MCF 10A (cell line): ENCODE measurements around the gene CA12. TPM values are rescaled to one million over a fixed set of nuclear protein-coding genes. Genes with fewer than 3 reads are reported as not detected.

Source experiments
- BruUV-seq: library from RNA; stranded (reverse); fragments of 400-500 nt; replicated peaks from 2 replicates; lab custom pipeline; 2021; lab: Mats Ljungman, UMichigan
- CTCF ChIA-PET: fragments of 300-600 bp; sonication (Branson Sonifier 250); formaldehyde crosslinking; extraction: SDS; loops from one replicate; lab custom pipeline; 2021; ENCODE audit warnings: antibody characterized with exemption, inconsistent platforms; lab: Yijun Ruan, JAX
- POLR2A ChIA-PET: fragments of 300-600, 350-650 bp; sonication (Branson Sonifier 250); formaldehyde crosslinking; extraction: SDS; loops from one replicate; lab custom pipeline; 2020; ENCODE audit warnings: antibody characterized with exemption, inconsistent platforms; lab: Yijun Ruan, JAX
- DNase-seq: peaks from one replicate; pipeline ENCODE4 v3.0.0-alpha.2; 2018; ENCODE audit not compliant: unreplicated experiment
- H3K27ac Mint-ChIP-seq: one replicate; pipeline ENCODE4 v1.8.0; 2022; ENCODE audit warnings: mild to moderate bottlenecking, low read depth, mixed read lengths; ENCODE audit not compliant: unreplicated experiment
- H3K27me3 Mint-ChIP-seq: one replicate; pipeline ENCODE4 v1.8.0; 2022; ENCODE audit warnings: mixed read lengths; ENCODE audit not compliant: insufficient read depth, unreplicated experiment
- H3K36me3 Mint-ChIP-seq: one replicate; pipeline ENCODE4 v1.8.0; 2022; ENCODE audit warnings: mild to moderate bottlenecking, moderate library complexity, mixed read lengths; ENCODE audit not compliant: insufficient read depth, unreplicated experiment
- H3K4me1 Mint-ChIP-seq: one replicate; pipeline ENCODE4 v1.8.0; 2022; ENCODE audit warnings: mixed read lengths; ENCODE audit not compliant: insufficient read depth, unreplicated experiment
- H3K4me3 Mint-ChIP-seq: one replicate; pipeline ENCODE4 v1.8.0; 2022; ENCODE audit warnings: mild to moderate bottlenecking, moderate library complexity, mixed read lengths; ENCODE audit not compliant: unreplicated experiment
- H3K9me3 Mint-ChIP-seq: one replicate; pipeline ENCODE4 v1.8.0; 2022; ENCODE audit warnings: mixed read lengths; ENCODE audit not compliant: unreplicated experiment
- CTCF ChIP-seq: fragments of 200-600 bp; IDR thresholded peaks from one replicate; pipeline ENCODE4 v1.8.0; 2022; ENCODE audit warnings: antibody characterized with exemption, mild to moderate bottlenecking; ENCODE audit not compliant: unreplicated experiment
- intact Hi-C: fragments of 100-400 bp; cut with micrococcal nuclease; formaldehyde crosslinking; loops from 2 replicates; pipeline ENCODE4 v1.14.1; 2022
- total RNA-seq: library from RNA; stranded (reverse); gene quantifications from 2 replicates; pipeline ENCODE4 v1.2.3, GENCODE V29; 2022

Gene CA12
- total RNA-seq, 1 experiment from 2014 or later: 19.6 TPM

GRCh38 chr15:63319065-63319464 is 62.6 kb downstream of the CA12 start:
- POLR2A ChIA-PET: interaction anchor here (1.4 kb wide), 1 partner anchor 9 kb away, joined by 6 read pairs; no protein-coding TSS in a partner anchor

GRCh38 chr15:63318344-63318743 is 63.3 kb downstream of the CA12 start:
- Mint-ChIP-seq H3K4me1 (no peaks in the 10 kb centered on the region), H3K9me3 (no peaks in the 10 kb centered on the region), H3K27ac (no peak overlapping the region), H3K36me3 (no peaks in the 10 kb centered on the region), H3K4me3 (no peak overlapping the region), H3K27me3 (no peaks in the 10 kb centered on the region)
- no TSS peak for BruUV-seq
- ChIA-PET POLR2A (no interaction called here), CTCF (interaction anchor here (0.9 kb wide), 1 partner anchor 11 kb away, joined by 3 read pairs; no protein-coding TSS in a partner anchor)
- no peak for TF ChIP-seq CTCF
- intact Hi-C loops: no loop called here
- no peak for DNase-seq

More at GRCh38 chr15:63319065-63319464, 62.6 kb downstream of the CA12 start:
- no peak overlapping the region for H3K4me3 Mint-ChIP-seq
- no peak for DNase-seq
- no peaks in the 10 kb centered on the region for H3K36me3 Mint-ChIP-seq
- no TSS peak for BruUV-seq
- H3K4me1 Mint-ChIP-seq: no peaks in the 10 kb centered on the region
- intact Hi-C loops: no loop called here
- no peak overlapping the region for H3K27ac Mint-ChIP-seq
- CTCF ChIA-PET: interaction anchor here (0.9 kb wide), 1 partner anchor 12 kb away, joined by 5 read pairs; no protein-coding TSS in a partner anchor
- H3K27me3 Mint-ChIP-seq: no peaks in the 10 kb centered on the region
- TF ChIP-seq CTCF: no peak
- H3K9me3 Mint-ChIP-seq: no peaks in the 10 kb centered on the region

- no peak for DNase-seq
- Mint-ChIP-seq H3K27me3 (no peaks in the 10 kb centered on the region), H3K4me3 (no peak overlapping the region), H3K36me3 (no peaks in the 10 kb centered on the region), H3K27ac (no peak overlapping the region), H3K9me3 (no peaks in the 10 kb centered on the region), H3K4me1 (no peaks in the 10 kb centered on the region)
- TF ChIP-seq CTCF: no peak
- intact Hi-C loops: no loop called here
- POLR2A ChIA-PET: no interaction called here
- BruUV-seq: no TSS peak
- CTCF ChIA-PET: interaction anchor here (0.5 kb wide), 1 partner anchor 77 kb away, joined by 3 read pairs; no protein-coding TSS in a partner anchor
Measured at GRCh38 chr15:63314409-63314808, 67.2 kb downstream of the CA12 start.

- no peaks in the 10 kb centered on the region for H3K4me1 Mint-ChIP-seq
- TF ChIP-seq CTCF: no peak
- intact Hi-C loops: no loop called here
- no peak overlapping the region for H3K4me3 Mint-ChIP-seq
- no TSS peak for BruUV-seq
- no peaks in the 10 kb centered on the region for H3K9me3 Mint-ChIP-seq
- DNase-seq: no peak
- no peaks in the 10 kb centered on the region for H3K36me3 Mint-ChIP-seq
- POLR2A ChIA-PET: no interaction called here
- CTCF ChIA-PET: interaction anchor here (0.5 kb wide), 1 partner anchor 78 kb away, joined by 3 read pairs; no protein-coding TSS in a partner anchor
- H3K27ac Mint-ChIP-seq: no peak overlapping the region
- H3K27me3 Mint-ChIP-seq: no peaks in the 10 kb centered on the region
Measured at GRCh38 chr15:63313825-63314224, 67.8 kb downstream of the CA12 start.
